SW480 (cell line): ENCODE results near the gene PAX5.

Source experiments
- DNase-seq: peaks from one replicate; pipeline ENCODE4 v3.0.0-alpha.2; 2016; ENCODE audit warnings: low spot score

PAX5 gene

DNA sequence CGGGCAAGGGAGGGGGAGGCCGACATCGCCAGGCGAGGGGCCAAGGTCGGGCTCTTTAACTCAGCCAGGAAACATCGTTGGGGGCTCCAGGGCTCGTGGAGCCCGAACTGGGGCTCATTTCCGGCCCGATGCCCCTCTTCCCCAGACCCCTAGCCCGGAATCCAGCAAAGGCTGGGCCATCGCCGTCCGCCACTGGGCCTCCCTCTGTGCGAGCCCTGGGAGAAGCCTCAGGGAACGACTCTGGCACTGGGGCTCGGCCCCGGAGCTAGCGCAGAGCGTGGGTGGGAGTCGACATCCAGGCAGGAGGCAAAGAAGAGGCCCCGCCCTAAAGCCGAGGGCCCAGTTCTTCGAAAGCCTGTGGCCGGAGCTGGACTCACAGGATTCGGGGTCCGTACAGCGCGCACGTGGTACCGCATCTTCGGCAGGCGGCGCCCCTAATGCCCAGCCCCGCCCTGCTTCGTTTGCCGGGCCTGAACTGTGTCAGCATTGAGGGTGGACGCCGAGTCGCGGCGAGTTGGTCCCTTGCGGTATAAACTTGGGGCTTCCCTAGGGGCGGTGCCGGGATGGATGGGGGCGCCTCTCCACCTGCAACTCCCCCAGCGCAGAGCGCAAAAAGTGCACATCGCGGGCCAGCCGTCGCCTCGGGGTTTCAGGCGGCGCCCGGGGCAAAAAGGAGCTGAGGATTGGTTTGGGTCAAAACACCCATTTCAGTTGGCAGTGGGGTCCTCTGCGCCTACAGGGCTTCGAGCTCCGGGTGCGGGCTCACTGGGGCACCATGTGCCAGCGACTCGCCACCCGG is 3.6 kb upstream of the PAX5 start:
- no peak for DNase-seq

DNA sequence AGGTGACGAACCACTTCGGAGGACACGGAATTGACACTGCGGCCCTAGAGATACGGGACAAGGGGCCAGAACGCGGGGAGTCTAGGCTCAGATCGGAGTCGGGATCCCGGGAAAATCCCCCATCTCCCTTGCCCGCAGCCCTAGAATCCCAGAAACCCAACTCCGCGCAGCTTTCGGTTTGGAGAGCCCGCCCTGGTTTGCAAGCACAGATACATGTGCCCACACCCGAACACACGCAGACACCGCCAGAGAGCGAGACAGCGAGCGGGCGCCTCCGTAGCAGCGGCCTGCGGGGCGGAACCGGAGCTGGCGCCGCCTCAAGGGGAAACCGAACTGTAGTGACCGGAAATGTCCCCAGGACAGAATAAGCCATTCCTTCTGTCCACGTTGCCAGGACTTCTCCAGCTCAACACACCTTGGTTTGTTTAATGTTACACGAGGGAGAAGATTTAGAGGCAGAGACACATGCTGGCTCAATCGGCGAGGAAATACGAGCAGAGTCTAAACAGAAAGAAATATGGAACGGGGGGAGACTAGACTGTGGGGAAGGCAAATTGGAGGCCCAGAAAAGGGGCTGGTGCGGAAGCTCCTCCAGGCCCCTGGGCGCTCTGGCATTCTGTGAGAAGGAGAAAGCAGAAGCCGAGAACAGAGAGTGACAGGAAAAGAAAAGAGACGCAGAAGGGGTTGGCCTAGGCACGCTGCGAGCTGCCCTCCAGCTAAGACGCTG is 2.9 kb upstream of the PAX5 start:
- DNase-seq = peak; percentile 67

DNA sequence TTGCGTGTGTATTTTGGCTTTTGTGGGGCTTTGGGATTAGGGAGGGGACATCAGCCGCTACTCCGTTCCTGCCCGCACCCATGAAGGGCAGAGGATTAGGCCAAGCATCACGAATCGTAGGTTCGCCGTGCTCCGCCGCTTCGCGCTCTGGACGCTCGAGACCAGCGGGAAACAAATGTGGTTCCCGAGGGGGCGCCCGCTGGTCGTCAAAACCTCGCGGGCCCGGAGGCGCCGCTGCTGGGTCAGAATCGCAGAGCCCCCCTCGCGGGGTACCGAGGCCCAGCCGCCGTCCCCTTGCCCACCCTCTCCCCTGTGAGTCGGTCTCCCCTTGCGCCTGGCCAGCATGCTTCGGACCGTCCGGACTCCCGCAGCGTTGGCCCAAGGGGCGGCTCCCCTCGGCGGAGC is 2.3 kb upstream of the PAX5 start:
- peak; percentile 44 for DNase-seq

DNA sequence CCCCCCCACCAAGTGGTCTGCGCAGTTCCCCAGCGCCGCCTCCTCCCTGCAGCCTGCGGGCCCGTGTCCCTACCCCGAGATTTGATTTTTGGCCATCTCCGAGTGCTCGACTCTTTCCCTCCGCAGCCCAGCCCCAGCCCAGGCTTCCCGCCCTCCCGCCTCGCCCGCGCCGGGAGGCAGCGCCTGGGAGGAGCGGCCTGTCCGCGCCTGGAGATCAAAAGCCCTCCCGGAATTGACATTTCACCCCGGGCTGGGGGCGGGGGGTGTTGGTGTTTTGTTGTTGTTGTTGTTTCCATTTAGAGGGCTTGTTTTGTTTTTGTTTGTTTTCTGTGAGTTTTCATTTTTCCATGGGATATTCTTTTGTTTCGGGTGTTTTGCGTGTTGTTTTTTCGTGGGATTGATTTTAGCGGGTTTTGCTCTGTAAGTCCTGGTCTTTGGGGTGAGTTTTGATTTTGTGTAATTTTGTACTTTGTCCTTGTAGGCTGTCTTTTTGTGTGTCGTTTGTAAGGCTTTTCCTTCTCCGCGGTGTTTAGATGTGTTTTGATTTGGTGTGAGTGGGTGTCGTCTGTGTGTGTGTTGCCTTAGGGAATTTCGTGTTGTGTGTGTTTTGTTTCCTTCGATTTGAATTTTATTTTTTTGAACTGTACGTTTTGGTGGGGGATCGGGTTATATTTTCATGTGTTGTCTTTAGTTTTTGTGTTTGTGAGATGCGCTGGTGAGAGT is 1.7 kb upstream of the PAX5 start:
- DNase-seq = peak; percentile 25

DNA sequence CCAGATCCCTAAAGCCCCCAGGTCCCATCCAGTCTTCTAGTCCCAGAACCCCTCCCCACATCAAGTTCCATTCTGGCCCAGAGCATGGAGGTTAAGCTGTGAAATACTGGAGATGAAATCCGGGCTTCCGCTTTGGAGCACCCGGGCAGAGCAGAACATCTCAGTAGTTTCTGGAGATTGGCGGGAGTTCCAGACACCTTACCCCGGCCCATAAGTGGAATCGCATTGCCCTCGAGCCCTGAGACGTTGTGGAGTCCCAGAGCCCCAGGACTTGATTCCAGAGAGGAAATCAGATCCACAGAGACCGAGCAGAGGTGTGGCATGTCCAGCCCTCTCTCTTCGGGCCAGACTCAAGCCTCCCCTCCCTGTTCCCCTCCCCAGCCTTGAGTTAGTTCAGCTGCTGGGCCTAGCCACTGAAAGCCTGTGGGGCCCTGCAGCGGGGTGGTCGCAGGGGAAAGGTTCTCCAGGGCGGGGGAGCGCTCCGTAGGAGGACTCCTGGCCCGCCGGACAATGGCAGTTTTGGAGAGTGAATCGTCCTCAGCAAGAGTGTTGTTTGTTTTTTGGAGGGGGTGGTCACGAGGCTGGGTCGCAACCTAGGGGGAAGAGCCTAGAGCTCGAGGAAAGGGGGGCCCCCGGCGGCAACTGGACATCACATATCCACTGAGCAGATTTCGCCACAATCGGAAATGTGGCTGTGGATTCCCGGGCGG is 1.0 kb upstream of the PAX5 start:
- peak; percentile 37 for DNase-seq

DNA sequence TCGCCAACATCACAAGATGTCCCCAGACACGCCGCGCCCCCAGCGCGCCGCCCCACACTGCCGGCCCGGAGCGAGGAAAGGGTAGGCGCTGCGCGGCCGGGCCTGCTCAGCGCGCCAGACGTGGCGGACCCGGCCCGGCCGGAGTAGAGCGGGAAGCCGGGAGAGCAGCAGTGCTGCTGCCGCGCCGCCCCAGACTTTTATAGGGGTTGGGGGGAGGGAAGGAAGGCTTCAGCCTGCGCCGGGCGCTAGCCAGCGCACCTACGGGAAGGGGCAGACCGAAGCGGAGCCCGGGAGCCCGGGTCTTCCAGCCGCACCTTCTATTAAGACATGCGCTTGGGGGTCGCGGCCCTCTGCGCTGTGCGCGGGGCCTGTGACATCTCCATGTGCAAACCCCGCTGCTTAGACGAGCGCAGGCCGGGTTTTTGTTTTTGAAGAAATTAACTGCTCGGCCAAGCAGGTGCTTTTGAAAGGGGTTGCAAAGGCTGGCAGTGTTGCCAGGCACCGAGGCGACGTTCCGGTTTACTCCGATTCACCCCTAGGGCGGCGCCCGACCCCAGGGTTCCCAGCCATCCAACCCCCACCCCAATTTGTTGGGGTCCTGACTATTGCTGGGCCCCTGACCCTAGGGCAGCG is 353 bp upstream of the PAX5 start:
- DNase-seq = peak; percentile 65

DNA sequence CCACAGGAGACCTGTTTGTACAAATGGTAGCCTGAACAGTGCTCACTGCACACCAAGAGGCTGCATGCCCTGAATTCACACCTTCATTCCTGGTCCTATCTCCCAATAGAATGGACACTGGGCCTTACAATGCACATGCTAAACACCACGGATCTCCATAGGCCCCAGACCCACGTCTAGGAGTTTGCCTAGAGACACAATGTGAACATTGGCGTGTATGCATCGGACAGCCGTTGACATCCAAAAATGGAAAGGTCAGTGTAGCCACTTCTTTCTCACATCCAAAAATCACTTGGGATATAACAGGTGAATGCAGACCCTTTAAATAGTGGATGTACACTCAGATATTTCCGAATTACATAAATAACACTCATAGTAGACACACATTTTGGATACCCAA is 927 bp downstream of the PAX5 start:
- no peak for DNase-seq

DNA sequence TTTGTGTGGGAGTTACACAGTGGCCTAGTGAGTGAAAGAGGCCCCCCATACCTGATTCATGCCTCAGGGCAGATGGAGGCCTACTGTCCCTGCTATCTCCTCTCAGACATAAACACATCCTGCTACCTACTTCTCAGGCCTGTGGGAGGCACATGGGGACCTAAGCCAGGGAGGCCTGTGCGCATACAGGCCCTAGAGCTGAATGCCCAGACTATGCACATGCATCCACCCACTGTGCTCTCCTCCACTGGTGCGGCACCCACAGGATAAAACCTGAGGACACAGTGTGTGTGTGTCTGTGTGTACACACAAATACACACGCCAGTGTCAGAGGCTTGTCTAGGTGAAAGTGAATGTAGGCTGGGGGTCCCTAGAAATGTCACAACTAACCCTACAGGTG is 1.4 kb downstream of the PAX5 start:
- no peak for DNase-seq

DNA sequence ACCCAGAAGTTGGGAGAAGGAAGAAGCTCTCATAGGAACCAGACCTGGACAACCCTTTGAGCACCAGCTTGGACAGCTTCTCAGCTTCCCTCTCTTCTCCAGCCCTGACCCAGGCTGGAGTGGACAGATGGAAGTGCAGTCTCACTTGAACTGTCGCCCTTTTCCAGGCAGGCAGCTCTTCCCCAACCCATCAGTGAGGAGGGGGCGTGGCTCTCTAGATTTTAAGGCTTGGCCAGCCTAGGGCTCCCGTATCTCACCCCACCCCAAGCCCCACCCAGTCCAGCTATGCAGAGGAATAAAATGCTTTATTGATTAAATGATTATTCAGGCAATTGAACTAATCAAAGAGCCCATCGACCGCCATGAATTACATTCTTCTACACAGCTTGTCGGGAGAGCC is 2.2 kb downstream of the PAX5 start:
- peak; percentile 22 for DNase-seq

DNA sequence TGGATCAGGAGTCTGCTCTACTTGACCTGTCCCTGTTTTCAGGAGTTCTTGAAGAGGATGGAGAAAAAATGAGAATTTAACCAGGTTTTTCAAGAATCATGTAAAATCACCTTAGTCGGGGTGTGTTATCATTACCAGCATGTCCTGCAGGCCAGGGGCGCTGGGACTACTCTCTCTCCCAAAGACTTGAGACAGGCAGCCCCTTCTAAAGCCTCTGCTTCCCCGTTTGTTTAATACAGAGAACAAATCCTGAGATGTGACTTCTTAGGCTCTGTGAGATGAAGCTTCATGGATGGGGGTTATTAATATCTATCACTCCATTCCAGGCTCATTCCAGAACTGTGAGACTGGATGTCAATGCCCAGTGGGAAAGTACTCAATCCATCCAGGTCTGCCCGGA is 3.0 kb downstream of the PAX5 start:
- DNase-seq = no peak

DNA sequence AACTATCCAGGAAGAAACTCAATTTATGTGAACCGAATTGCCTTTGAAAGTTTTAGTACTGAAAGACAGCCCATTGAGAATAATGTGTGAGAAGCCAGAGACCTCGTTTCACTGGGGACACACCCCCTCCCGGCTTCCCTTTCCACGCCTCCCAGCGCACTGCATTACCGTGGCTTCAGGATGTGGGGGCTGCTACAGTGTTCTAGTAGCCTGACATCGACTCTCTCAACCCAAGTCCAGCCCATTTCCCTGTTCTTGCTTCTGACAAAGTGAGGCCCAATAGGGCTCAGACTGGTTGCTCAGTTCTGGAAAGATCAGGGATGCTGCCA is 3.5 kb downstream of the PAX5 start:
- no peak for DNase-seq

DNA sequence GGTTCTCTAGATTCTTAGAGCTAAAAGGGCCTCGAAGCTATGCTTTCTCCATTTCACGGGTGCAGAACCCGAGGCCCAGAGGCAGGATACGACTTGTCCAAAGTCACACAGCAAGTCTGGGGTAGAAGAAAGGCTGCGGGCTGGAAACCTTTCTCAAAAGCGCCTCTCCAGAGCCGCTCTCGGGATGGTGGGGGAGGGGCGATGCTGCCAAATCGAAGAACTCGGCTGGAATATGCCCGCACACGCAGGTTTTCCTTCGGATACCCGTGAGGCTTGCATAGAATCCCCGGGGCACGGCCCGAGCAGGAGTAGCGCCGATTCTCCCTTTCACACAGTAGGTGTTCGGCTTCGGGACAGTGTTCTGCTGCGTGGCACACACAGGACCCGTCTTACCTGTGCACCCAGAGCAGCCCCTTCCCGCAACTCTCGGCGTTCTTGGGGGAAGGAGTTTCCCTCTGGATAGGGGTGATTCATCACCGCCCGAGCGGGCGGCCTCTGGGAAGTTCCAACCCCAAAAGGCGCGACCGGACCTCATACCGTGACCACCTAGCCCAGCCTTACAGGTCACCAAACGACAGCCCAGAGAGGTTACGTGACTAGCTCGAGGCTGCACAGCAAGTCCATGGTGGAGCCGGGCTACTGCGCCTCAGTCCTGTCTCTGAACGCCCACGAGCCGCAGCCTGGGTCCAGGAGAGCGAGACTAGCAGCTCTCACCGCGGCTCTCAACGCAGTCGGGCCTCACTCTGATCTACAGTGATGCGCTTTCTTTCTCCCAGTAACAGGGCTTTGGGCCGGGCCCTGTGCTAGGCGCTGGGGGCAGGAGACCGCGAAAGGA is 4.1 kb downstream of the PAX5 start:
- no peak for DNase-seq

DNA sequence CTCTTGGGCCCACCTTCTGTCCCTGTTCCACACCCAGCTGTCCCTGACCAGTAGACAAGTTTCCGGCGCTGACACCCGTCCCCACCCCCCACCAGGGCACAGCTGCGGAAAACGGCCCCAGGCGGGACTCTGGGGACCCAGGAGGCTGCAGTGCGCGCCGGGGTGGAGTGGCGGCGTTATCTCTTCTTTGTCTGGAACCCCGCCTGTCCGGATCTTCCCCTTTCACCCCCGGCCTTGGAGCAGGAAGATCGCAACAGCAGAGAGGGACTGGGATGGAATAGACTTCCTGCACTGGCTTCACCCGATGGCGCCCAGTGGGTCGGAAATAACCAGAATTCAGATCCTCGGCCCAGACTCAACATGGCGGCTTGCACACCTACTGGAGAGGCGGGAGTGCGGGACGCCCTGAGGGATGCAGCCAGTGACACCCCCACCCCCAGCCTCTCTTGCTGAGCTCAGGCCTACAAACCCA is 4.7 kb downstream of the PAX5 start:
- DNase-seq = no peak

DNA sequence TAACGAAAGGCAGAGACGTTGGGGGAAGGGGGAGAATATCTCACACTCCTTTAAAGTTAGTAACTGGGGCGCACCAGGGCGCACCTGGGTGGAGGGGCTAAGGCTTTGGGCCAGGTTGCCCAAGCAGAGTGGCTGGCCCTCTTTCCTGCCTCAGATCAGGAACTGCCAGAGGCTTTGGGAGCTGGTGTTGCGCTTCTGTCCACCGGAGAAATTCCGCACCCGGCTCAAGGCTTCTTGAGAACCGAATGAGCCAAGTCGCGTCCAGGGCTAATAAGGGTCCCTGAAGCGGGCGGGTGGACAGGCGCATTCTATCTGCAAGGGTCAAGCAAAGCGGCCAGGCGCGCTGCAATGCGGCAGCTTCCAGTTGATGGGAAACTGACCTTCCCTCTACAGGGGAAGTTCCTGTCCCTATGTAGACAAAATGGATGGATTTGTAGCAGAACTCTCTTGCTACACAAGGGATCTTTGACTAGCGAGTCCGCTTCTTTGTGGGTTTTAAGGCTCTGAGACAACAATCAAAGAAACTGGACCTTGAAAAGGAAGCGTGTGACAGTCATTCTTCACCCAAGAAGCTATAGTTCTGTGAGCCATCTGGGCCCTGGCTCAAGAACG is 5.5 kb downstream of the PAX5 start:
- DNase-seq = no peak

DNA sequence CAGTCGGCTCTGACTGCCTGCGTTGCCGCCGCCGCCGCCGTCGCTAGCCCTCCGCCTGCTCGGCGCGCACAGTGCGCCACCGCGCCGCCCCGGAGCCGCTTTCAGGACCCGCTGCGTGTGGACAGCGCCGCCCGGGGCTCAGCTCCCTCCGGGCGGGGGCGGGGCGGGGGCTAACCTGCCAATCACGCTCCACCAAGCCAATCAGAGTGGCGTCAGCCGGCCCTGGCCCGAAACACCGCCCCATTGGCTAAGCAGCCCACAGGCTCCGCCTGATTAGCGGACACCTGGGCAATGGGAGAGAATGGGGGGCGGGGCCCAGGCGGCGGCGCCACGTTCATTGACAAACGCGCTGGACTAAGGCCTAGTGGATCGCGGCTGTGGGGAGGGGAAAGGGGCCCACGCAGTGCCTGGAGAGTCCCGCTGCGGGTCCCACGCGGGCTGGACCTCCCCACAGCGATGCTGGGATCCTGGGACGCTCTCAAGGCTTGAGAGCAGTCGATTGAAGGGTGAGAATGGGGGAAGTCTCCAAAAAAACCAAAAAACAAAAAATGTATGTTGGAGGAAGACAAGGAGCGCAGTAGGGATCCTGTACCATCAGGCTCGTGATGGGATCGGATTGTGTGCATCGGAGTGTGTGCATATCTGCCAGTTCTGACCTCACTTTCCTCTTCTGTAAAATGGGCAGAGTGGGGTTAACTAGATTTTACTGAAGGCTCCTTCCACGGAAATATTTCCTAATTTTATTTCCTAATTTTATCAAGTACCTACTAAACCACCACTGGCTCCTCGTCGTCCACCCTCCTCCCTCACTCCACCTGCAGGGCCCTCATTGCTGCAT is 6.3 kb downstream of the PAX5 start:
- DNase-seq = peak; percentile 95

DNA sequence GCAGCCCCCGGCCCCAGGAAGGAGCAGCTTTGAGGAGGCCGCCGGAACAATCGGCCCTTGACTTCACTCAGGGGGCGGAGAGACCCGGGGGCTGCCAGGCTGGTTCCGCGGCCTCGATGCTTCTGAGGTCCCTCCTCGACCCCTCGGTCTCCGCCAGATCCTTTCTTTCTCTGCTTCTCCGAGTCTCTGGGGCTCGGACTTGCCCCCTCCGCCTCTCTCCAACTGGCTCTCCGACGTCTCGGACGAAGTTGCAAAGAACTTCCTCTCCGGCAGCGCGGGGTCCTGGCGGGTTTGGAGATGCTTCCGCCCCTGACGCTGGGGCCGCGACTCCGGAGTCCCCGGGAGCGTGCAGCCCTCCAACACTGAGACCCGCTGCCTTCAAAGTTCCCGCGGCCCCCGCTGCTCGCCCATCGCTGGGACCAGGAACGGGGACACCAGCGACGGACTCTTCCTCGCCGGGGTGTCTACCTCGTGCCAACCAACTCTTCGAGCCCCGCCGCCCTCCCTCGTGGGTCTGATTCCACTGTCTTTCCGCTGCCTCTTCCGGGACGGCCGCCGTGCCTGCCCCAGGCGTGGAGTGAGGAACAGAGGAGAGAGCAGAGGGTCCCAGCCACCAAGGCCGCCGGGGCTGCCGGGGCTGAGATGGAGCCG is 7.0 kb downstream of the PAX5 start:
- no peak for DNase-seq

DNA sequence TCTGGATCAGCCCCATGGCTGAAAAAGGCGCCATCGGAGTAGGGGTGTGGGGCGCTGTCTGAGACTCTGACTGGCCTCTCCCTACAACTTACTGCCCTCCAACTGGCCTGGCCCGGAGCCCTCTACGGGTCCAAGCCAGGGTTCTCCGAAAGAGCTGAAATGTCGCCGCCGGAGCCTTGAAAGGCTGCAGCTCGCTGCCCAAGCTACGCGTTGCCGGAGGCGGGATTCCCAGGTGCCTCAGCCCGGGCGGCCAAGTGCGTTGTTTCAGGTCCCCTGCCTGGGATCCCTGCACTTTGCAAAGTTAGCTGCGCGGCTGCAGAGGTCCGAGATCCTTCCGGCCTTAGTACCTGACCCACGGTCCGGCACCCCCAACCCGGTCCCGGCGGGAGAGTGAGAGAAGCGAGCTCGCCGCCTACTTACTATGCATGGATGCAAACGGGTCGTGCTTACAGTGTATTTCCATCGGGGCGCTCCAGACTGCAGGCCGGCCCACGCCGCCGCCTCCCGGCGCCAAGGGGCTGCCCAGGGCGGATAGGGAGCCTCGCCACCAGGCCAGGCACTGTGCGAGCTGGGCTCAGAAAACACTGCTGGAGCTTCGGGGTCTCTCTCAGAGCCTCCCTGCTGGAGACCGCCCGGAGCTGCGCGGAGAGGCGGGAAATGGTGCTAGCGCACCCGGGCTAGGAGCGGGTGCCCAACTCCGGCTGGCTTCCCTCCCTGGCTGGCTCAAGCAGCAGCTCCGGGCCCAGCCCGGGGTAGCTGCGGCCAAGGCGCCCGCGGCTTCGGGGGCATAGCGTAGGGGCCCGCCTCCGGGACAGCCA is 7.7 kb downstream of the PAX5 start:
- DNase-seq = no peak

DNA sequence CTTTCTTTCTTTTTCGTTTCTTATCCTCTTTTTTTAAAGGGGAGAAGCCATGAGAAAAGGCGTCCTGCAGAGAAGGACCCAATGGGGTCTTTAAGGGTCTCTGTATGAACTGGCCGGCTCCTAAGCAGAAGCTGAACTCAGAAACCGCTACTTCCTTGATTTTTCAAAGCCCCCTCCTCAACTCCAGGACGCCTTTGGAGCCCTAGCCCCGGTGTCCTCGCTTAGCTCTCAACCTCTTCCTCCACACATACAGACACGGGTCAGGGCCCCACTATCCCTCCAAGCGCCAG is 8.3 kb downstream of the PAX5 start:
- no peak for DNase-seq
